GM18867 (cell line): ENCODE data around the gene MICAL3.

Experiments used
- ATAC-seq: cut with Tn5 transposase; IDR thresholded peaks from one replicate; pipeline ENCODE4 v1.9.1; 2021; ENCODE audit warnings: mild to moderate bottlenecking, moderate library complexity; ENCODE audit not compliant: unreplicated experiment

MICAL3 gene

GRCh38 chr22:17875631-17876030 is 148.7 kb downstream of the MICAL3 start:
- ATAC-seq: no peak

- ATAC-seq: no peak
Measured at GRCh38 chr22:17875156-17875555, 149.2 kb downstream of the MICAL3 start.

- no peak for ATAC-seq
Measured at GRCh38 chr22:17874231-17874905, 150.0 kb downstream of the MICAL3 start.

GRCh38 chr22:17873804-17874203 is 150.6 kb downstream of the MICAL3 start:
- ATAC-seq: no peak

GRCh38 chr22:17873116-17873515 is 151.2 kb downstream of the MICAL3 start:
- no peak for ATAC-seq

GRCh38 chr22:17872471-17872870 is 151.9 kb downstream of the MICAL3 start:
- ATAC-seq: no peak

DNA sequence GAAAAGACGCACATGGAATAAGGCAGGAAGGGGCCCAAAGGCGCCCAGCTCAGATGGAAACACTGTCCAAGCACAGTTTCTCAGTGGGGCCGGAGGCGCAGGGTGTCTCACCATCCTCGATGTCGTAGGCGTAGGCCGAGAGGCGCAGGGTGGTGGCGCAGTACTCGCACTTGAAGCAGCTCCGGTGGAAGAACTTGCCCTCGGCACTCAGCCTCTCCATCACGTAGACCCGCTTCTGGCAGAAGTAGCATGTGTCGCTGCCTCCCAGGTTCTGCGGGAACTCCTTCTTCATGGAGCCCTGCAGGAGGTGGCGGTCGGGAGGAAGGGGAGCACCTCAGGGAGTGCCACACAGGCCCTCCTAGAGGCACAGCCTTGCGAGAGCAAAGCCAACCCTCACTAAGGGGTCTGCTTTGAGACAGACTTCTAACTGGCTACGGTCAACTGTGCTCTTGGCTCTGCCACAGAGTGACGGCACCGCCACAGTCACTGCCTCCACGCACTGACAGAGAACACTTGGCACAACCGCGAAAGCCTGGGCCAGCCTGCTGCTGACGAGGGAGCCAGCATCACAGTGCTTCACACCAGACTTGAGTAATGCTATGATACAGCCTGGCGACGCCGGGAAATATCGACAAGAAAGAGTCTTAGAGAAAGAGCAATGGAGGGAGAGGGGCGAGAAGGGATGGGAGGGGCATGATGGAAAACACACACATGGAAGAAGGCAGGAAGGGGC is 152.5 kb downstream of the MICAL3 start:
- no peak for ATAC-seq

GRCh38 chr22:17870407-17870806 is 154.0 kb downstream of the MICAL3 start:
- no peak for ATAC-seq

- ATAC-seq: no peak
Measured at GRCh38 chr22:17869285-17870096, 154.9 kb downstream of the MICAL3 start.

GRCh38 chr22:17868771-17869170 is 155.6 kb downstream of the MICAL3 start:
- no peak for ATAC-seq

DNA sequence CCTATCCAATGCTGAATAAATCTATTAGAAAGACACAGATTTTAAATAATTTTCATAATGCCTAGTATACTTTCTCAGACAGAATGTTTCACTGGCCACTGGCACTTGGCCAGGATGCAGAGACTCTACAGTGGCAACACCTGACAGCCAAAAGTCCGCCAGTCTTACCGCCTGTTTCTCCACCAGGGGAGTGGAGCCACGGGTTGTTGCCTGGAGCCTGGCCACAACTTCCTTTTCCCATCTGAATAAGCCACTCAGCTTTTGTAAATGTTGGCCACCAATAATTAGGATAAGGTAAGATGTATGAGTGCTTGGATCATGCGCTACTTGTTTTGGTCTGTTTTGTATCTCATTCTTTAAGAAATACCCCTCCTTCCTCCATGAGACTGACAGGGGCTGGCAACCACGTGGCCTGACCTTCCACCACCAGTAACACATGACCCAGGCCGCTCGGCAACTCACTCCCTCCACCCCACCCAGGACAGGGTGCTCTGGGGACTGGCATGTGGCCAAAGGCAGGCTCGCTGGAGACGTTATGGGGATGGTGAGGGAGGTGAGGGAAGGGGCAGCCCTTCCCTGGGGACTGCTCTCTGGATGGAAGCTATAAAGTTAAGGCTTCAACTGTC is 157.1 kb downstream of the MICAL3 start:
- no peak for ATAC-seq

- ATAC-seq: no peak
Measured at GRCh38 chr22:17866621-17867020, 157.7 kb downstream of the MICAL3 start.

GRCh38 chr22:17866127-17866526 is 158.2 kb downstream of the MICAL3 start:
- no peak for ATAC-seq

DNA sequence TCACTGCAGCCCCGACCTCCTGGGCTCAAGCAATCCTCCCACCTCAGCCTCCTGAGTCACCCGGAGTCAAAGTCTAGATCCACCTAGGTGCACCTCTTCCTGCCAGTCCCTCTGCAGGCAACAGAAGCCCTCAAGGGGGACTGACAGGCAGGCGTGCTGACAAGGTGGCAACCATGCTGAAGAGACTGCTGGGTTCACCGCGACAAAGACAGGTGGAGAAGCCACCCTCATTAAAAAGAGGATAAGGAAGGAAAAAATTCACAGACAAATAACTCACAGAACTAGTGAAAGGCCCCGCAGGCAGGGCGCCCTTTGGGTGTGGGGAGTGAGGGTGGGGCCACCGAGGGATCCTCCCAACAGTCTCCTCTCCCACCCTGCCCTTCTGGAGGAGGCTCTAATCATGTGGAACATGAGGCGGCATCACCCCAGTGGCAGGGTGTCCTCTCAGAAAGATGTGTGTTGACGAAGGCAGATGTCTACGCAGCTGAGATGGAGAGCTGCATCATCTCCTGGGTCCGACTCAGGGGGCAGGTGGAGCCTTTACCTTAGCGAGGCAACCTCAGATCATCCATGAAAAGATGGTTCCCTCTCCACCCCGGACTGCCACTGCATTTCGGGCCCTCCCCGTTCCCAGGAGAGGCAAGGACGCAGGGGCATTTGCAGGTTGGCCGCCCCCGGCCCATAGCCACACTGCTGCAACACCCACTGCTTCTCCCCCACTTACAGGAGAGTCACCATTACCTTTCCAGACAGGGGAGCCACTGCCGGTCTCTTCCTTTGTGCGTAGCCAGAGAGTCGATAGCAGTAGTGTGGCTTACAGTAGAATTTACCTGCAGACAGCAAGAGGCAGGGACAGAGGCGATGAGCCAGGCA is 158.9 kb downstream of the MICAL3 start:
- ATAC-seq: no peak

GRCh38 chr22:17864398-17865182 is 159.8 kb downstream of the MICAL3 start:
- ATAC-seq: no peak

- no peak for ATAC-seq
Measured at GRCh38 chr22:17862646-17863181, 161.6 kb downstream of the MICAL3 start.

DNA sequence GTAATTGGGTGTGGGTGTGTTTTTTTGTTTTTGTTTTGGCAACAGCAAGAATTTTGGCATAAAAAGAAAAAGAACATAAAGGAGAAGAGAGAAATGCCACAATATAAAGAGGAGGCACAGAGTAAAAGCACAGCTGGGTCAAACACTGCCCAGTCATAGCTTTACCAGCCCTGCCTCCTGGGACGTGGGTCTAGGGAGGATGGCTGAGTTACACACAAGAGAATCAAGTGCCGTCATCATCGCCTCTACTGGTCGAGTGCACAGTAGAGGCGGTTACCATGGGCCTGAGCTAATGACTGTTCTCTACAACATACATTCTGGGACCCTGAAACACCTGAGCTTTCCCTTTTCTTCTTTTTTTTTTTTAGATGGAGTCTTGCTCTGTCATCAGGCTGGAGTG is 162.5 kb downstream of the MICAL3 start:
- no peak for ATAC-seq

DNA sequence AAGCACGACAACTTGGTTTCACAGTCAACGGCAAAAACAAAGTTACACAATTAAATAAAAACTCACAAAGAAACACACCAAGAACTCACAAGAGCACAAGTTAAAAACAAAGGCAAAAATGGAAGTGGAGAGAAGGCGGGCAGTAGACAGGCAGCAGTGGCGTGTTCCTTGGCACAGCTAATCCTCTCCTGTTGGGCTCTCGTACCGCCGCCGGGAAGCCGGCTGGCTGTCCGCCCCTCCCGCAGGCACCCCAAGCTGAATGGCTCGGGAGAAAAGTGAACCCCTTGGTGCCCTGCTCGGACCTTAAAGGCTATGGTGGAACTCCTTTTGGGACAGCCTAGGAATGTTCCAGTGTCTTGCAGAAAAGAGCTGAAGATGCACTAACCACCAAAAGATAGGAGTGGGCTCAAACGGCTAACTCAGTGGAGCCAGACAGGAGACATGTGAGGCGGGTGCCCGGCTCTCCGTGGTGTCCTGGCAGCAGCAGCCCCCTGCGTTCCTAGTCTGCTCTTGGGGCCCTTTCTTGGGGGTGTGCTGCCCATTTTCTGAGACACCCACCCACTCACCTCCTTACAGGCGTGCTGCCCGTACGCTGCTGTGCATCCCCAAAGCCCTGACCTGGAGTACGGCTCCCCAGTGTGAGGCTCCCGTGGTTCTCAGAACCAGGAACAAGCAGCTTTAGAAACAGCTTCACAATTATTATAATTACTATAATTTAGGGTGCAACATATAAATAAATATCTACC is 164.0 kb downstream of the MICAL3 start:
- ATAC-seq: no peak

GRCh38 chr22:17858033-17858432 is 166.3 kb downstream of the MICAL3 start:
- no peak for ATAC-seq
